ENCODE measurements around the gene CHMP1A. TPM values are rescaled to one million over a fixed set of nuclear protein-coding genes. Genes with fewer than 3 reads are reported as not detected.

The CHMP1A gene
- total RNA-seq, 2 experiments from 2014 or later, result 51.1 to 56.9 TPM

DNA sequence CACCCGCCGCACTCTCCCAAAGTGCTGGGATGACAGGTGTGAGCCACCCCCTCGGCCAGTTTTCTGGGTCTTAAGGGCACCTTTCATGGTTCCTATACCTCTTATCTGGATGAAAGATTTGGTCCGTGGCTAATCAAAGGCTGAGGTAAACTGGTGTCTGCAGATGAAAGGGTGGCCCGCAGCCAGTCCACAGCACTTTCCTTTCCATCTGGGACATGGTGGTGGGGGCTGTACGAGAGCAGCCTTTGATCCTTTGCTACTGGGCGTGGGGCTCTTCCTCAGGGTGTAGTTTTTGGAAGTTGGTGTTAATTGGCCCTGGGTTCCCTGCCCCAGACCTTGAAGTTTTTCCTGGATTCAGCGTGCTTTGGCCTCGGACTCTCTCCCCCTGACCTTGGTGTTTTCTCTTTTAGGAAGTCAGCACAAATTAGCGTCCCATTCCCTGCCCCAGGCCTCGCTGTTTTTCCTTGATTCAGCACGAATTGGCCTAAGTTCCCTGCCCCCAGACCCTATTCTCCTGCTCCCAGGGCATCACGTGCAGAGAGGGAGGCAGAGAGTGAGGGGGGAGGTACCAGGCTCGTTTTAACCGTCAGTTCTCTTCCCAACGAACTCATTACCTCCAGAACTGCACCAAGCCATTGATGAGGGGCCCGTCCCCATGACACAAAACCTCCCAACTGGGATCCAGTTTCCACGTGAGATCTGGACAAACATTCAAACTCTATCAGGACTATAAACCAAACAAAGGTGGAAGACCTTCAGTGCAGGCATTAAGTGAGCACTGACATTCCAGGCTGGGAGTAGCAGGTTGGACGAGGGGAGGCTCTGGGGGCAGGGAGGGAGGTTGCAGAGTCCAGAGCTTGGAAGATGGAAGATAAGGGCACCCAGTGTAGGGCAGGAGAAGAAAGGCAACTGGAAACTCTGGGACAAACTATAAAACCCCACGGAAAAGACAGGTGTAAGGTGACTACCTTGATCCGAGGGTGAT, 32.4 kb downstream of the CHMP1A start:
- TF ChIP-seq, protein P1, sequence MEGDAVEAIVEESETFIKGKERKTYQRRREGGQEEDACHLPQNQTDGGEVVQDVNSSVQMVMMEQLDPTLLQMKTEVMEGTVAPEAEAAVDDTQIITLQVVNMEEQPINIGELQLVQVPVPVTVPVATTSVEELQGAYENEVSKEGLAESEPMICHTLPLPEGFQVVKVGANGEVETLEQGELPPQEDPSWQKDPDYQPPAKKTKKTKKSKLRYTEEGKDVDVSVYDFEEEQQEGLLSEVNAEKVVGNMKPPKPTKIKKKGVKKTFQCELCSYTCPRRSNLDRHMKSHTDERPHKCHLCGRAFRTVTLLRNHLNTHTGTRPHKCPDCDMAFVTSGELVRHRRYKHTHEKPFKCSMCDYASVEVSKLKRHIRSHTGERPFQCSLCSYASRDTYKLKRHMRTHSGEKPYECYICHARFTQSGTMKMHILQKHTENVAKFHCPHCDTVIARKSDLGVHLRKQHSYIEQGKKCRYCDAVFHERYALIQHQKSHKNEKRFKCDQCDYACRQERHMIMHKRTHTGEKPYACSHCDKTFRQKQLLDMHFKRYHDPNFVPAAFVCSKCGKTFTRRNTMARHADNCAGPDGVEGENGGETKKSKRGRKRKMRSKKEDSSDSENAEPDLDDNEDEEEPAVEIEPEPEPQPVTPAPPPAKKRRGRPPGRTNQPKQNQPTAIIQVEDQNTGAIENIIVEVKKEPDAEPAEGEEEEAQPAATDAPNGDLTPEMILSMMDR (IDR thresholded peaks at IDR 0.05), result no peak
- CTCF ChIA-PET, result no interaction called here
- no peaks in the 10 kb centered on the region for H3K36me3 Mint-ChIP-seq (ENCODE audit: low read depth)
- ATAC-seq (no peak), DNase-seq (no peak)
- POLR2A ChIA-PET, result no interaction called here
- peaks cover 7% of the 10 kb centered on the region for H3K27me3 Mint-ChIP-seq
- intact Hi-C loops (cut with micrococcal nuclease), result no loop called here
- H3K9me3 Mint-ChIP-seq, result no peaks in the 10 kb centered on the region
- H3K4me3 Mint-ChIP-seq, result no peak overlapping the region
- H3K27ac Mint-ChIP-seq, result no peak overlapping the region
- H3K4me1 Mint-ChIP-seq (ENCODE audit: low read depth), result no peaks in the 10 kb centered on the region

DNA sequence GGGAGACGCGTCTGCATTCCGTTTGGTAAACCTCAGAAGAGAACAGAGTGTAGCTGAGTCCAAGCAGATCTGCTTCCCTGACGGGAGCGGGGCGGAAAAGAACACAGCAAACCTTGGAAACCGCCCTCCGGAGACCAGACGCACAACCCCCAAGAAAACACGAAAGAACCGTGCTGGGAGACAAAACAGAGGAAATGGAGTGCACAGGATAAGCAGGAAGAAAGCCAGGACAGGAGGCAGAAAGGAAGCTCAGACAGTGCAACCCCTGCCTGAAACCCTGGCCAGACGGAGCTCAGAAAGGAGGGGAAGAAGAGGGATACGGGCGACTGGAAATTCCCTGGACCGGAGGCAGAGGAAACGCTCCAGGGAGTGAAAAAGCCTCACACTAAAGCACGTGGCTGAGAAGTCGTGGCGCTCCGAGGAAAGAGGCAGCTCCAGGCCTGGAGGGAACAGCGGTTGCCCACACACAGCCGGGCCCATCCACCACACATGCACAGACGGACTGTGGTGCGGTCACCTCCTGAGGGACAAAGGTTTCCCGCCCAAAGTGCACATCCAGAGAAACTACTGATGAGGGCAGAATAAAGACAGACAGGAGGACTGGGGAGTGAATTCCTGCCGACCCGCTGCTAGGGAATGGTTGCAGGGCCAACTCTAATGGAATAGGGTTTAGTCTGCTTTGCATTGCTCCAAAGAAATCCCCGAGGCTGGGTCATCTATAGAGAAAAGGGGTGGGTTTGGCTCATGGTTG, 33.8 kb downstream of the CHMP1A start:
- Mint-ChIP-seq H3K9me3 (no peaks in the 10 kb centered on the region), H3K4me1 (ENCODE audit: low read depth) (no peaks in the 10 kb centered on the region), H3K36me3 (ENCODE audit: low read depth) (no peaks in the 10 kb centered on the region), H3K27me3 (peaks cover 7% of the 10 kb centered on the region), H3K4me3 (no peak overlapping the region), H3K27ac (no peak overlapping the region)
- DNase-seq (no peak), ATAC-seq (no peak)
- ChIA-PET POLR2A (no interaction called here), CTCF (no interaction called here)
- TF ChIP-seq, protein P1 (IDR thresholded peaks at IDR 0.05), result no peak
- intact Hi-C loops (cut with micrococcal nuclease), result no loop called here

DNA sequence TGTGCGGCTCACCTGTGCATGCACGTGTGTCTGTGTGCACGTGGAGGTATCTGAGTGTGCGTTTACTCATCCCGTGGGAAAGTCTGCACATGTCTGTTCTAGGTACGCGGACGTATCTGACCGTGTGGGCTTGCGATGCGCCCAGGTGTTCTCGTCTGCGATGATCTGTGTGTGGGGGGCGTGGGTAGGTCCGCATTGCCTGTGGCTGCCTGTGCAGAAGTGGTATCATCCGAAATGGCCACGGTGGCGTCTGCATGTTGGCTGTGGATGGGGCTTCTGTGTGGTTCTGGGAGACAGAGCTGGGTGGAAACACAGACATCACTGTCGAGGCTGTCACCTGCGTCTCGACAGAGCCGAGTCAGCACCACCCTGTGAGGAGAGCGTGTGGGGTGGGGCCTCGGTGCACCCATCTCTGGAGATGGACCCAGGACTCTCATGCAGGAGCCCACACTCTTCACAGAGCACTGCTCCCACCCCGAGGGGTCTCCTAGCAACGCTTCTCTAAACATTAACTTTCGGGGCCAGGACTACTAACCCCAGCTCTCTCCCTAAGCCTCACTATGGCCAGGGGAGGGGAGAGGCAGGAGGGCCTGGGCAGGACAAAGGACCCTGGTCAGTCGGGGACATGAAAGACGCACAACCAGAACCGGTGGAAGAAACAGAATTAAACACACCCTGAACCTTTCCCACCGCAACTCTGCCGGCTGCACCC, 35.7 kb downstream of the CHMP1A start:
- no peak for DNase-seq
- no peak overlapping the region for H3K27ac Mint-ChIP-seq
- intact Hi-C loops (cut with micrococcal nuclease), result no loop called here
- H3K4me1 Mint-ChIP-seq (ENCODE audit: low read depth), result peaks cover 5% of the 10 kb centered on the region
- TF ChIP-seq, protein P1 (IDR thresholded peaks at IDR 0.05), result no peak
- ATAC-seq, result no peak
- POLR2A ChIA-PET, result no interaction called here
- no peaks in the 10 kb centered on the region for H3K36me3 Mint-ChIP-seq (ENCODE audit: low read depth)
- peaks cover 1% of the 10 kb centered on the region for H3K9me3 Mint-ChIP-seq
- H3K27me3 Mint-ChIP-seq, result peaks cover 7% of the 10 kb centered on the region
- CTCF ChIA-PET, result no interaction called here
- no peak overlapping the region for H3K4me3 Mint-ChIP-seq

DNA sequence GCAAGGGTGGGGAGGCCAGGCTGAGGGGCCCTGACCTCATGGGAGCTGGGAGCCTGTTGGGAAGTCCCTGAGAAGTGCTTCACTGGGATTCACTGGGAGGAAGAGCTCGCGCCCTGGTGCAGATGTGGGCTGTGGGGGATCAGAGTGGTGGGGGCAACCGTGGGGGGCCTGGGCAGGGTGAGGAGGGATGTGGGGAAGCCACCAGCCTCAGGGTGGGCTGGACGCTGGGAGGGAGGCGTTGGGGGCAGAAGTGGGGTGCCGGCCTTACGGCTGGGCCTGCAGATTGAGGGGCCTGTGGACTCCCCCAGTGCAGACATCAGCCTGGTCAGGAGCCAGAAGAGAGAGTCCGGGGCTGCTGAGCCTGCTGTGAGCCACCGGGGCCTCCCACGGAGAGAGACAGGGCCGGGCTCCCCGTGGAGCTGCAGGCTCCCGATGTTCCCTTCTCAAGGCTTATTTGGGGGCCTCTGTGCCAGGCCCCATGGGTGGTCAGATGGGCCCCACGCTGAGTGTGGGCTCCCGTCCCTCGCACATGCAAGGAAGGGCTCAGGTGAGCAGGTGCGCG, 36.3 kb downstream of the CHMP1A start:
- DNase-seq (no peak), ATAC-seq (no peak)
- H3K4me1 Mint-ChIP-seq (ENCODE audit: low read depth), result peaks cover 11% of the 10 kb centered on the region
- CTCF ChIA-PET, result no interaction called here
- no peak overlapping the region for H3K4me3 Mint-ChIP-seq
- H3K27me3 Mint-ChIP-seq, result peaks cover 7% of the 10 kb centered on the region
- H3K9me3 Mint-ChIP-seq, result peaks cover 6% of the 10 kb centered on the region
- POLR2A ChIA-PET, result interaction anchor here (0.6 kb wide), 1 partner anchor 57 kb away, joined by 3 read pairs; no protein-coding TSS in a partner anchor
- no peak overlapping the region for H3K27ac Mint-ChIP-seq
- intact Hi-C loops (cut with micrococcal nuclease), result no loop called here
- TF ChIP-seq, protein P1 (IDR thresholded peaks at IDR 0.05), result no peak
- H3K36me3 Mint-ChIP-seq (ENCODE audit: low read depth), result no peaks in the 10 kb centered on the region

All from activated CD8-positive, alpha-beta T cell treated with anti-CD3 and anti-CD28 coated beads for 36 hours (primary cell).